GM12875 (cell line): ENCODE results near the gene SYTL2.
"Not testable (repeated sequence)": the region's sequence is repeated elsewhere in the genome, so short reads cannot be mapped to it uniquely, and the experiment has no call there.

Experiments used
- H3K4me3 ChIP-seq: one replicate; pipeline ENCODE4 v1.5.1; 2011; ENCODE audit warnings: low read depth, low read length, control low read depth
- CTCF ChIP-seq: IDR thresholded peaks from 2 replicates; pipeline ENCODE4 v1.5.1; 2011; ENCODE audit warnings: low read depth, mild to moderate bottlenecking, control low read depth, inconsistent platforms, low read length, moderate library complexity, borderline replicate concordance; ENCODE audit not compliant: insufficient read depth

Gene SYTL2

DNA sequence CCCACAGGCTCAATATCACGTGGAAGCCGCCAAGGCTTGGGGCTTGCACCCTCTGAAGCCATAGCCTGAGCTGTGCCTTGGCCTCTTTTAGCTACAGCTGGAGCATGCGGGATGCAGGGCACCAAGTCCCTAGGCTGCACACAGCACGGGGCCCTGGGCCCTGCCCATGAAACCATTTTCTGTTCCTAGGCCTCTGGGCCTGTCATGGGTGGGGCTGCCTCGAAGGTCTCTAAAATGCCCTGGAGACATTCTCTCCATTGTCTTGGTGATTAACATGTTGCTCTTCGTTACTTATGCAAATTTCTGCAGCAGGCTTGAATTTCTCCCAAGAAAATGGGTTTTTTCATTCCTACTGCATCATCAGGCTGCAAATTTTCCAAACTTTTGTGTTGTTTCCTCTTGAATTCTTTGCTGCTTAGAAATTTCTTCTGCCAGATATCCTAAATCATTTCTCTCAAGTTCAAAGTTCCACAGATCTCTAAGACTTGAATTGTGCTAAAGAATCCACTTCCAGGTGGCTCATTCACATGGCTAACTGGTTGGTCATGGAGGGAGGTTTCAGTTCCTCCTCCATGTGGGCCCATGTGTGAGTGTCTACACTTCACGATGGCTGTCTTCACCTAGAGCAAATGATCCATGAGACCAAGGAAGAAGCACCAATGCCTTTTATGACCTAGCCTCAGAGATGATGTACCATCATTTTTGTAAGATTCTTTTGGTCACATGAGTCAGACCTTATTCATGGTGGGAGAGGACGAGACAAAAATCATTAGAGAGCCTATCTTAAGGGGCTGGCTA is 138.6 kb downstream of the SYTL2 start:
- TF ChIP-seq CTCF = no peak
- H3K4me3 ChIP-seq = no peak overlapping the region

GRCh38 chr11:85670949-85671663 is 139.8 kb downstream of the SYTL2 start:
- not testable (repeated sequence) for H3K4me3 ChIP-seq

DNA sequence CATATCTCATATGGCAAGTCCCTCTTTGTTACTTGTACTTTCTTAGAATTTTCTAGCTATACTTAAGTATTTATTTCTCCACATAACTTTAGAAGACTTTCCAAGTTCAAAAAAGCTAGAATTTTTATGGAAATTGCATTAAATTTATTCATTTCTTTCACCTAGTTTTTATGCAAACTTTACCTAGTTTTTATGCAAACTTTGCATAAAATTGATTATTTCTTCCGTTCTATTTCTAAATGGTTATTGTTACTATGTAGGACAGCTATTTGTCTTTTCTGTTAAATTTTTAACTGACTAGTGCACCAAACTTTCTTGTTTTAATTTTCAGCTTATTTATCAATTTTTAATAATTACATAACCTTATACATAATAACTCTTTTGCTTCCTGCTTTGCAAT is 142.8 kb downstream of the SYTL2 start:
- TF ChIP-seq CTCF = no peak
- no peak overlapping the region for H3K4me3 ChIP-seq

- no peak for TF ChIP-seq CTCF
- no peak overlapping the region for H3K4me3 ChIP-seq
Measured at GRCh38 chr11:85666687-85667086, 144.3 kb downstream of the SYTL2 start.

DNA sequence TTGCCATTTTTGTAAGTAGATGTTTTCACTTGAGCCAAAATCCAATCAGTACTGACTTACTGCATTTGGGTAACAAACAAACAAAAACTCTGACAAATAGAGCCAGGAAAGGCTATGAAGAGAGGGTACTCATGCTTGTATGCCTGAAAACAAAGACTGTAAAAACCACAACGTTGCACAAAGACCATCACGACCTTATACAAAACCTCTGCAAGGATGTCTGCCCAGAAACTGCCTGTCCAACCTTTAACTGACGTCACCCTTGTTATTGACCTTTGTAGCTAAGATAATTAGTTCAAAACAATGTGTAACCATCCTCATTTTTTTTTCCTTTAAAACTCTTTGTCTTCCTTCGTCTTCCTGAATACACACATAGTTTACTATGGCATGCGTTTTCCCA is 145.2 kb downstream of the SYTL2 start:
- no peak for TF ChIP-seq CTCF
- H3K4me3 ChIP-seq = no peak overlapping the region

GRCh38 chr11:85664615-85665481 is 146.1 kb downstream of the SYTL2 start, which contains the start of gene CREBZF:
Gene CREBZF, minus strand, starts transcription at chr11:85665129. Its CDS starts 254 bp downstream, at chr11:85664875.
- no peak for TF ChIP-seq CTCF
- peak within 1 kb of the TSS; percentile 76 for H3K4me3 ChIP-seq
